Tibial nerve (tissue), 4 donors: ENCODE results near the gene MBD3. TPM values are rescaled to one million over a fixed set of nuclear protein-coding genes. Genes with fewer than 3 reads are reported as not detected.
"Not testable (repeated sequence)": the region's sequence is repeated elsewhere in the genome, so short reads cannot be mapped to it uniquely, and the experiment has no call there.

ENCODE experiments used
- DNase-seq, 2 donors: peaks; one replicate each; pipeline ENCODE4 v3.0.0-alpha.2; 2019; ENCODE audit warnings: low spot score in 2 of 2
- H3K27ac ChIP-seq, 4 donors: fragments of 200-600 bp; sonication (generic) in 3 of 4; one replicate each; pipeline ENCODE4 v1.5.1; 2017 to 2019; ENCODE audit warnings: mild to moderate bottlenecking in 1 of 4
- H3K27me3 ChIP-seq, 2 donors: fragments of 200-600 bp; sonication (generic) in 1 of 2; one replicate each; pipeline versions ENCODE4 v1.5.1 to v1.6.0; 2017 to 2019
- H3K36me3 ChIP-seq, 3 donors: fragments of 200-600 bp; sonication (generic); one replicate each; pipeline ENCODE4 v1.5.1; 2018 to 2019
- H3K4me1 ChIP-seq, 4 donors: fragments of 200-600 bp; sonication (generic) in 3 of 4; one replicate each; pipeline ENCODE4 v1.5.1; 2017 to 2019
- H3K4me3 ChIP-seq, 4 donors: fragments of 200-600 bp; sonication (generic) in 3 of 4; one replicate each; pipeline ENCODE4 v1.5.1; 2017 to 2019; ENCODE audit warnings: mild to moderate bottlenecking in 1 of 4, moderate library complexity in 1 of 4
- H3K9me3 ChIP-seq, 4 donors: fragments of 200-600 bp; sonication (generic) in 3 of 4; one replicate each; pipeline ENCODE4 v1.5.1; 2017 to 2019
- EP300 ChIP-seq, 2 donors: sonication (generic); formaldehyde crosslinking; IDR thresholded peaks; one replicate each; pipeline ENCODE4 v1.6.1; 2017; ENCODE audit warnings: antibody characterized with exemption in 2 of 2, mild to moderate bottlenecking in 1 of 2
- POLR2A ChIP-seq, 2 donors: fragments of 450-650 bp; IDR thresholded peaks; one replicate each; pipeline ENCODE4 v1.6.1; 2017; ENCODE audit warnings: antibody characterized with exemption in 2 of 2, mild to moderate bottlenecking in 2 of 2, moderate library complexity in 2 of 2
- WGBS, 2 donors: methylation state at CpG; one replicate each; pipeline ENCODE4 v1.1.5; 2018; 5-methylcytosine and 5-hydroxymethylcytosine counted together
- total RNA-seq, 4 donors: library from RNA; depleted of rRNA; stranded (reverse); fragments of >200 nt; gene quantifications; one replicate each; pipeline ENCODE4 v1.1.0, GENCODE V29; 2016
- TF ChIP-seq, protein P1 (sequence below), 5 experiments: fragments of 200-600 bp in 3 of 5; fragments of 450-650 bp in 2 of 5; sonication (generic) in 3 of 5; IDR thresholded peaks; one replicate each; pipeline ENCODE4 v1.5.1; 2016 to 2019; ENCODE audit warnings: antibody characterized with exemption in 5 of 5, mild to moderate bottlenecking in 3 of 5, moderate library complexity in 2 of 5

The MBD3 gene
- total RNA-seq, 4 donors from 2014 or later = 62.9 to 144 (median 91.4) TPM

DNA sequence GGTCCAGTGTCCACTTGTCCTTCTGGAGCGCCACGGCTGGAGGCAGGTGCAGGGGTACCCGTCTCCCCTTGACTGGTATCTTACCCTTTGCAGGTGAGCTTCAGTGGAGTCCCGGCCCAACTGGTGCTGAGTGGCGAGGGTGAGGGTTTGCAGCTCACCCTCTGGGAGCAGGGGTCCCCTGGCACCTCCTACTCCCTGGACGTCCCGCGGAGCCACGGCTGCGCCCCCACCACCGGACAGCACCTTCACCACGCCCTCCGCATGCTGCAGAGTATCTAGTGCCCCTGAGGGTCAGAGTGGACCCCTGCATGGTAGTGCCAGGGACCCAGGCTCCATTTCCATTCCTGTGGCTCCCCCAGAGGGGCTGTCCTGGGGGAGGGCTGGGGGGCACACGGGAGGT is 57.7 kb downstream of the MBD3 start:
- TF ChIP-seq POLR2A (IDR thresholded peaks at IDR 0.05) = no peak
- TF ChIP-seq, protein P1, sequence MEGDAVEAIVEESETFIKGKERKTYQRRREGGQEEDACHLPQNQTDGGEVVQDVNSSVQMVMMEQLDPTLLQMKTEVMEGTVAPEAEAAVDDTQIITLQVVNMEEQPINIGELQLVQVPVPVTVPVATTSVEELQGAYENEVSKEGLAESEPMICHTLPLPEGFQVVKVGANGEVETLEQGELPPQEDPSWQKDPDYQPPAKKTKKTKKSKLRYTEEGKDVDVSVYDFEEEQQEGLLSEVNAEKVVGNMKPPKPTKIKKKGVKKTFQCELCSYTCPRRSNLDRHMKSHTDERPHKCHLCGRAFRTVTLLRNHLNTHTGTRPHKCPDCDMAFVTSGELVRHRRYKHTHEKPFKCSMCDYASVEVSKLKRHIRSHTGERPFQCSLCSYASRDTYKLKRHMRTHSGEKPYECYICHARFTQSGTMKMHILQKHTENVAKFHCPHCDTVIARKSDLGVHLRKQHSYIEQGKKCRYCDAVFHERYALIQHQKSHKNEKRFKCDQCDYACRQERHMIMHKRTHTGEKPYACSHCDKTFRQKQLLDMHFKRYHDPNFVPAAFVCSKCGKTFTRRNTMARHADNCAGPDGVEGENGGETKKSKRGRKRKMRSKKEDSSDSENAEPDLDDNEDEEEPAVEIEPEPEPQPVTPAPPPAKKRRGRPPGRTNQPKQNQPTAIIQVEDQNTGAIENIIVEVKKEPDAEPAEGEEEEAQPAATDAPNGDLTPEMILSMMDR (IDR thresholded peaks at IDR 0.05) = no peak
- peaks cover 0 to 6% of the 10 kb centered on the region in 2 donors for H3K27me3 ChIP-seq
- WGBS, 2 donors = 89 to 91% methylated on average over 13 to 14 of the region's 14 CpGs

DNA sequence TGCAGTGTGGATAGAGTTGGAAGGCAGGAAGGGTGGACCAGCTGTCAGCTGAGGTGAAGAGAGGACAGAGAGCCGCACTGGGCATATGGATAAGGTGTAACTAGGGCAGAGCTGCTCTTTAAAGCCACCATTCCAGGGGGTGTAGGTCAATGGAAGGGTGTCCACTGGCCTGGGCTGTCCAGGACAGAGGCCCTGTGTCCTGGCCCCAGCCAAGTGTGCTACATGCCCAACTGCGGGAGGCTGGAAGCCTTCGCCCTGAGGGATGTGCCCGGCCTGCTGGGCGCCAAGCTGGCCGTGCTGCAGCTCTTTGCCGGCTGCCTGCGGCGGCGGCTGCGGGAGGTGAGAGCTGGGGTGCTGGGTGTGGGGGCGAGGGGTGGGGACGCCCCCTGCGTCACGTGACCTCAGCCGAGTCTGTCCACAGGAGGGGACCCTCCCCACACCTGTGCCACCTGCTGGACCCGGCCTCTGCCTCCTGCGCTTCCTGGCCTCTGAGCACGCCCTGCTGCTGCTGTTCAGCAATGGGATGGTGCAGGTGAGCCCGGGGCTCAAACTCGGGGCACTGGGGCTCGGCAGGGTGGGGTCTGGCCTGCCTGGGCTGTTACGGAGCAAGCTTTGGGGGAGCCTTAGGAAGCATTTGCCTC is 59.0 kb downstream of the MBD3 start:
- TF ChIP-seq, protein P1 (IDR thresholded peaks at IDR 0.05) = no peak
- no peak for TF ChIP-seq POLR2A (IDR thresholded peaks at IDR 0.05)
- TF ChIP-seq EP300 (IDR thresholded peaks at IDR 0.05) = no peak
- no peak overlapping the region for H3K4me3 ChIP-seq
- H3K27ac ChIP-seq = no peak overlapping the region
- peaks cover 0 to 1% (median 0%) of the 10 kb centered on the region in 4 donors for H3K4me1 ChIP-seq
- no peaks in the 10 kb centered on the region for H3K36me3 ChIP-seq
- H3K9me3 ChIP-seq = no peaks in the 10 kb centered on the region
- H3K27me3 ChIP-seq = peaks cover 0 to 17% of the 10 kb centered on the region in 2 donors
- no peak for DNase-seq
- 80 to 86% methylated on average over 17 to 22 of the region's 23 CpGs for WGBS, 2 donors

More for the DNA sequence above, 57.7 kb downstream of the MBD3 start:
- Histone ChIP-seq H3K9me3 (no peaks in the 10 kb centered on the region), H3K4me1 (peaks cover 0 to 9% (median 0%) of the 10 kb centered on the region in 4 donors), H3K27ac (no peak overlapping the region), H3K4me3 (no peak overlapping the region), H3K36me3 (no peaks in the 10 kb centered on the region)
- no peak for DNase-seq

DNA sequence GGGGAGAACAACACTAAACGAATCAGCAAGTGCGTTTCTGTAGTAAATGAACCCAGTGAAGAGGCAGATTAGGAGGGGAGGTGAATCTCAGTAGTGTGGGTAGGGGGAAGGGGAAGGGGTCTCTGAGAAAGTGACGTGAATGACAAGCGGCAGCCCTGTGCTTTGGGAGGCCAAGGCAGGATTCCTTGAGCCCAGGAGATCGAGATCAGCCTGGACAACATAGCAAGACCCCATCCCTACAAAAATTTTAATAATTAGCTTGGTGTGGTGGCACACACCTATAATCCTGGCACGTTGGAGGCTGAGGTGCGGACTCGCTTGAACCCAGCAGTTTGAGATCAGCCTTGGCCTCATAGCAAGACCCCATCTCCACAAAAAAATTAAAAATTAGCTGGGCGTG is 60.7 kb downstream of the MBD3 start:
- TF ChIP-seq POLR2A (IDR thresholded peaks at IDR 0.05) = no peak
- no peak for TF ChIP-seq EP300 (IDR thresholded peaks at IDR 0.05)
- TF ChIP-seq, protein P1 (IDR thresholded peaks at IDR 0.05) = no peak
- Histone ChIP-seq H3K27me3 (peaks cover 0 to 30% of the 10 kb centered on the region in 2 donors), H3K36me3 (no peaks in the 10 kb centered on the region), H3K9me3 (no peaks in the 10 kb centered on the region), H3K4me1 (no peaks in the 10 kb centered on the region), H3K4me3 (no peak overlapping the region), H3K27ac (no peak overlapping the region)
- 90 to 93% methylated on average over 9 of the region's 9 CpGs for whole genome bisulfite sequencing, 2 donors
- DNase-seq = no peak

DNA sequence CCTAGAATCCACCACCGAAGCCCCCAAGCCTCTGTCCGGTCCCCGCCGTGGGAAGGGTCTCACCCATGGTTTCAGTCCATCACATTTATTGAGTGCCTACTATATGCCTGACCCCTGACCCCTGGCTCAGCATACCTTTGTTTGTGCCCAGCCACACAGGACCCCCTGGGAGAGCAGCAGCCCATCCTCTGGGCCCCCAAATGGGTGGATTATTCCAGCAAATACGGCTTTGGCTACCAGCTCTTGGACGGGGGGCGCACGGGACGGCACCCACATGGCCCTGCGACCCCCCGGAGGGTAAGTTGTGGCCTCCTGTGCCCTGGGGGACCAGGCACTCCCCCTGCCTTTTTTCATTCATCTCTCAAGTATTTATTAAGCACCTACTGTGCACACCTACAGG is 61.1 kb downstream of the MBD3 start:
- Histone ChIP-seq H3K9me3 (no peaks in the 10 kb centered on the region), H3K27ac (no peak overlapping the region), H3K27me3 (peaks cover 0 to 34% of the 10 kb centered on the region in 2 donors), H3K4me3 (no peak overlapping the region), H3K4me1 (no peaks in the 10 kb centered on the region), H3K36me3 (no peaks in the 10 kb centered on the region)
- 72 to 81% methylated on average over 11 of the region's 11 CpGs for WGBS, 2 donors
- no peak for TF ChIP-seq EP300 (IDR thresholded peaks at IDR 0.05)
- TF ChIP-seq POLR2A (IDR thresholded peaks at IDR 0.05) = no peak
- TF ChIP-seq, protein P1 (IDR thresholded peaks at IDR 0.05) = no peak
- DNase-seq = no peak

DNA sequence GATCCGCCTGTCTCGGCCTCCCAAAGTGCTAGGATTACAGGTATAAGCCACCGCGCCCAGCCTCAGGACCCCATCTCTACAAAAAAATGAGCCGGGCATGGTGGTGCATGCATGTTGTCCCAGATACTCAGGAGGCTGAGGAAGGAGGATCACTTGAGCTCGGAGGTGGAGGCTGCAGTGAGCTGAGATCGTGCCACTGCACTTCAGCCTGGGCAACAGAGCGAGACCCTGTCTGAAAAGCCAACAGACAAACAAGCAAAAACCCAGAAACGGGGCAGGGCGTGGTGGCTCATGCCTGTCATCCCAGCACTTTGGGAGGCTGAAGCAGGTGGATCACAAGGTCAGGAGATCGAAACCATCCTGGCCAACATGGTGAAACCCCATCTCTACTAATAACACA is 61.8 kb downstream of the MBD3 start:
- H3K4me1 ChIP-seq, H3K4me3 ChIP-seq, H3K36me3 ChIP-seq, DNase-seq, H3K9me3 ChIP-seq, H3K27ac ChIP-seq: not testable (repeated sequence)
- 94 to 95% methylated on average over 11 of the region's 11 CpGs for WGBS, 2 donors
- peaks cover 0 to 42% of the 10 kb centered on the region in 2 donors for H3K27me3 ChIP-seq
